HepG2 (cell line): Measurements from ENCODE around the gene PCDHB7.

ENCODE experiments used
- HDAC6 ChIP-seq: fragments of 200-600 bp; sonication (generic); IDR thresholded peaks from 2 replicates; pipeline ENCODE4 v1.7.0; 2017; ENCODE audit warnings: mild to moderate bottlenecking, antibody characterized with exemption, low read length, low read depth
- IKZF4 ChIP-seq: sonication (generic); formaldehyde crosslinking; IDR thresholded peaks from 2 replicates; pipeline ENCODE4 v1.5.1; 2020; ENCODE audit warnings: borderline replicate concordance, mild to moderate bottlenecking, low read depth, missing genetic modification reagents; ENCODE audit errors: not compliant biosample characterization
- MTA3 ChIP-seq: sonication (generic); formaldehyde crosslinking; IDR thresholded peaks from 2 replicates; pipeline ENCODE4 v1.4.0; 2020; ENCODE audit warnings: missing genetic modification reagents
- POLR2AphosphoS5 ChIP-seq: IDR thresholded peaks from 2 replicates; pipeline ENCODE4 v1.6.1; 2012; ENCODE audit warnings: low read depth, low read length
- SMYD3 ChIP-seq: sonication (generic); formaldehyde crosslinking; IDR thresholded peaks from 2 replicates; pipeline ENCODE4 v1.8.1; 2023; ENCODE audit warnings: mild to moderate bottlenecking, missing genetic modification reagents
- ZNF709 ChIP-seq: sonication (generic); formaldehyde crosslinking; IDR thresholded peaks from 2 replicates; pipeline ENCODE4 v1.5.0; 2020; ENCODE audit warnings: mild to moderate bottlenecking, missing genetic modification reagents
- ZNF772 ChIP-seq: sonication (generic); formaldehyde crosslinking; IDR thresholded peaks from 2 replicates; pipeline ENCODE4 v1.5.0; 2020; ENCODE audit warnings: mild to moderate bottlenecking, missing genetic modification reagents
- ZSCAN29 ChIP-seq: sonication (generic); formaldehyde crosslinking; conservative IDR thresholded peaks from 2 replicates; pipeline ENCODE4 v1.4.0; 2020; ENCODE audit warnings: mild to moderate bottlenecking, missing genetic modification reagents
- TF ChIP-seq, protein P1 (sequence below): sonication (generic); formaldehyde crosslinking; IDR thresholded peaks from 2 replicates; pipeline ENCODE4 v1.4.0; 2020; ENCODE audit warnings: mild to moderate bottlenecking, missing genetic modification reagents, borderline replicate concordance
- TF ChIP-seq, protein P2 (sequence below): sonication (generic); formaldehyde crosslinking; conservative IDR thresholded peaks from 2 replicates; pipeline ENCODE4 v1.4.0; 2020; ENCODE audit warnings: missing genetic modification reagents
- TF ChIP-seq, protein P3 (sequence below): sonication (generic); formaldehyde crosslinking; IDR thresholded peaks from 2 replicates; pipeline ENCODE4 v1.4.0; 2020; ENCODE audit warnings: low read depth, missing genetic modification reagents
- TF ChIP-seq, protein P4 (sequence below): IDR thresholded peaks from 2 replicates; pipeline ENCODE4 v1.6.1; 2016; ENCODE audit warnings: missing compliant biosample characterization, missing genetic modification reagents, borderline replicate concordance
- TF ChIP-seq, protein P5 (sequence below): IDR thresholded peaks from 2 replicates; pipeline ENCODE4 v1.6.1; 2016
- TF ChIP-seq, protein P6 (sequence below): IDR thresholded peaks from 2 replicates; pipeline ENCODE4 v1.6.1; 2012; ENCODE audit warnings: inconsistent platforms

DNA sequence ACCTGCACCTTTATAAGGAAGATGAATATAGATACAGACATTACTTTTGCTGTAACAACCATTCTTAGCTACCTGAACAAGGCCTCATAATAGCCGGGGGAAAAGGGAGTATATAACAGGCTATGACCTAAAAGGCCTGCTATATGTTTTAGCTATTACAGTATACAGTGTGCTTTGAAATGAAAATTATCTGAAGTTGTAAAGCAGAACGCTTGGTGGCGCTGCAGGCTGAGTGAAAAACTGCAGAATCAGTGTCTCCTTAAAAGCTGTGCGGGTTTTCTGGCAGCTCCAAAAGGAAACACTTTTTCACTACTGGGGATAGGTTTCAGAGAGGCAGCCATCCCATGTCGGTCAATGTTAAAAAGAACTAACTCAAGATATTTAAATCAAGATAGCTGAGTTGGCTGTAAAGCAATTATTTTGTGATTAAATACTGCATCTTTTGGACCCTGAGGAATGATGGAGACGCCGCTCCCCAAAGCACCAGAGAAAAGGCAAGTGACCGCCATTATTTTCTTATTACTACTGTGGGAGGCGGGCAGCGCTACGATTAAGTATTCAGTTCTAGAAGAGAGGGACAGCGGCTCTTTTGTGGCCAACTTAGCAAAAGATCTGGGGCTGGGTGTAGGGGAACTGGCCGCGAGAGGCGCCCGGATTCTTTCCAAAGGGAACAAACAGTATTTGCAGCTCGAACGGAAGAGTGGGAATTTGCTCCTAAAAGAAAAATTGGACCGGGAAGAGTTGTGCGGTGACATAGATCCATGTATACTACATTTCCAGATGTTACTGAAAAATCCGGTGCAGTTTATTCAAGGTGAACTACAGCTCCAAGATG, 16.7 kb upstream of the PCDHB7 start:
- TF ChIP-seq ZNF772 = no peak
- no peak for TF ChIP-seq POLR2AphosphoS5
- no peak for TF ChIP-seq ZNF709 (CRISPR knock-in tag)
- TF ChIP-seq, protein P1, sequence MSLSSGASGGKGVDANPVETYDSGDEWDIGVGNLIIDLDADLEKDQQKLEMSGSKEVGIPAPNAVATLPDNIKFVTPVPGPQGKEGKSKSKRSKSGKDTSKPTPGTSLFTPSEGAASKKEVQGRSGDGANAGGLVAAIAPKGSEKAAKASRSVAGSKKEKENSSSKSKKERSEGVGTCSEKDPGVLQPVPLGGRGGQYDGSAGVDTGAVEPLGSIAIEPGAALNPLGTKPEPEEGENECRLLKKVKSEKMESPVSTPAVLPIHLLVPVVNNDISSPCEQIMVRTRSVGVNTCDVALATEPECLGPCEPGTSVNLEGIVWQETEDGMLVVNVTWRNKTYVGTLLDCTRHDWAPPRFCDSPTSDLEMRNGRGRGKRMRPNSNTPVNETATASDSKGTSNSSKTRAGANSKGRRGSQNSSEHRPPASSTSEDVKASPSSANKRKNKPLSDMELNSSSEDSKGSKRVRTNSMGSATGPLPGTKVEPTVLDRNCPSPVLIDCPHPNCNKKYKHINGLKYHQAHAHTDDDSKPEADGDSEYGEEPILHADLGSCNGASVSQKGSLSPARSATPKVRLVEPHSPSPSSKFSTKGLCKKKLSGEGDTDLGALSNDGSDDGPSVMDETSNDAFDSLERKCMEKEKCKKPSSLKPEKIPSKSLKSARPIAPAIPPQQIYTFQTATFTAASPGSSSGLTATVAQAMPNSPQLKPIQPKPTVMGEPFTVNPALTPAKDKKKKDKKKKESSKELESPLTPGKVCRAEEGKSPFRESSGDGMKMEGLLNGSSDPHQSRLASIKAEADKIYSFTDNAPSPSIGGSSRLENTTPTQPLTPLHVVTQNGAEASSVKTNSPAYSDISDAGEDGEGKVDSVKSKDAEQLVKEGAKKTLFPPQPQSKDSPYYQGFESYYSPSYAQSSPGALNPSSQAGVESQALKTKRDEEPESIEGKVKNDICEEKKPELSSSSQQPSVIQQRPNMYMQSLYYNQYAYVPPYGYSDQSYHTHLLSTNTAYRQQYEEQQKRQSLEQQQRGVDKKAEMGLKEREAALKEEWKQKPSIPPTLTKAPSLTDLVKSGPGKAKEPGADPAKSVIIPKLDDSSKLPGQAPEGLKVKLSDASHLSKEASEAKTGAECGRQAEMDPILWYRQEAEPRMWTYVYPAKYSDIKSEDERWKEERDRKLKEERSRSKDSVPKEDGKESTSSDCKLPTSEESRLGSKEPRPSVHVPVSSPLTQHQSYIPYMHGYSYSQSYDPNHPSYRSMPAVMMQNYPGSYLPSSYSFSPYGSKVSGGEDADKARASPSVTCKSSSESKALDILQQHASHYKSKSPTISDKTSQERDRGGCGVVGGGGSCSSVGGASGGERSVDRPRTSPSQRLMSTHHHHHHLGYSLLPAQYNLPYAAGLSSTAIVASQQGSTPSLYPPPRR = no peak
- no peak for TF ChIP-seq HDAC6
- no peak for TF ChIP-seq IKZF4
- TF ChIP-seq, protein P2, sequence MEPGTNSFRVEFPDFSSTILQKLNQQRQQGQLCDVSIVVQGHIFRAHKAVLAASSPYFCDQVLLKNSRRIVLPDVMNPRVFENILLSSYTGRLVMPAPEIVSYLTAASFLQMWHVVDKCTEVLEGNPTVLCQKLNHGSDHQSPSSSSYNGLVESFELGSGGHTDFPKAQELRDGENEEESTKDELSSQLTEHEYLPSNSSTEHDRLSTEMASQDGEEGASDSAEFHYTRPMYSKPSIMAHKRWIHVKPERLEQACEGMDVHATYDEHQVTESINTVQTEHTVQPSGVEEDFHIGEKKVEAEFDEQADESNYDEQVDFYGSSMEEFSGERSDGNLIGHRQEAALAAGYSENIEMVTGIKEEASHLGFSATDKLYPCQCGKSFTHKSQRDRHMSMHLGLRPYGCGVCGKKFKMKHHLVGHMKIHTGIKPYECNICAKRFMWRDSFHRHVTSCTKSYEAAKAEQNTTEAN (CRISPR knock-in tag) = no peak
- no peak for TF ChIP-seq ZSCAN29
- TF ChIP-seq SMYD3 (CRISPR knock-in tag) = no peak
- TF ChIP-seq, protein P3, sequence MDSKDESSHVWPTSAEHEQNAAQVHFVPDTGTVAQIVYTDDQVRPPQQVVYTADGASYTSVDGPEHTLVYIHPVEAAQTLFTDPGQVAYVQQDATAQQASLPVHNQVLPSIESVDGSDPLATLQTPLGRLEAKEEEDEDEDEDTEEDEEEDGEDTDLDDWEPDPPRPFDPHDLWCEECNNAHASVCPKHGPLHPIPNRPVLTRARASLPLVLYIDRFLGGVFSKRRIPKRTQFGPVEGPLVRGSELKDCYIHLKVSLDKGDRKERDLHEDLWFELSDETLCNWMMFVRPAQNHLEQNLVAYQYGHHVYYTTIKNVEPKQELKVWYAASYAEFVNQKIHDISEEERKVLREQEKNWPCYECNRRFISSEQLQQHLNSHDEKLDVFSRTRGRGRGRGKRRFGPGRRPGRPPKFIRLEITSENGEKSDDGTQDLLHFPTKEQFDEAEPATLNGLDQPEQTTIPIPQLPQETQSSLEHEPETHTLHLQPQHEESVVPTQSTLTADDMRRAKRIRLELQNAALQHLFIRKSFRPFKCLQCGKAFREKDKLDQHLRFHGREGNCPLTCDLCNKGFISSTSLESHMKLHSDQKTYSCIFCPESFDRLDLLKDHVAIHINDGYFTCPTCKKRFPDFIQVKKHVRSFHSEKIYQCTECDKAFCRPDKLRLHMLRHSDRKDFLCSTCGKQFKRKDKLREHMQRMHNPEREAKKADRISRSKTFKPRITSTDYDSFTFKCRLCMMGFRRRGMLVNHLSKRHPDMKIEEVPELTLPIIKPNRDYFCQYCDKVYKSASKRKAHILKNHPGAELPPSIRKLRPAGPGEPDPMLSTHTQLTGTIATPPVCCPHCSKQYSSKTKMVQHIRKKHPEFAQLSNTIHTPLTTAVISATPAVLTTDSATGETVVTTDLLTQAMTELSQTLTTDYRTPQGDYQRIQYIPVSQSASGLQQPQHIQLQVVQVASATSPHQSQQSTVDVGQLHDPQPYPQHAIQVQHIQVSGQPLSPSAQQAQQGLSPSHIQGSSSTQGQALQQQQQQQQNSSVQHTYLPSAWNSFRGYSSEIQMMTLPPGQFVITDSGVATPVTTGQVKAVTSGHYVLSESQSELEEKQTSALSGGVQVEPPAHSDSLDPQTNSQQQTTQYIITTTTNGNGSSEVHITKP (CRISPR knock-in tag) = no peak
- TF ChIP-seq, protein P4, sequence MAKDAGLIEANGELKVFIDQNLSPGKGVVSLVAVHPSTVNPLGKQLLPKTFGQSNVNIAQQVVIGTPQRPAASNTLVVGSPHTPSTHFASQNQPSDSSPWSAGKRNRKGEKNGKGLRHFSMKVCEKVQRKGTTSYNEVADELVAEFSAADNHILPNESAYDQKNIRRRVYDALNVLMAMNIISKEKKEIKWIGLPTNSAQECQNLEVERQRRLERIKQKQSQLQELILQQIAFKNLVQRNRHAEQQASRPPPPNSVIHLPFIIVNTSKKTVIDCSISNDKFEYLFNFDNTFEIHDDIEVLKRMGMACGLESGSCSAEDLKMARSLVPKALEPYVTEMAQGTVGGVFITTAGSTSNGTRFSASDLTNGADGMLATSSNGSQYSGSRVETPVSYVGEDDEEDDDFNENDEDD (CRISPR knock-in tag) = no peak
- TF ChIP-seq MTA3 (CRISPR knock-in tag) = no peak
- TF ChIP-seq, protein P5, sequence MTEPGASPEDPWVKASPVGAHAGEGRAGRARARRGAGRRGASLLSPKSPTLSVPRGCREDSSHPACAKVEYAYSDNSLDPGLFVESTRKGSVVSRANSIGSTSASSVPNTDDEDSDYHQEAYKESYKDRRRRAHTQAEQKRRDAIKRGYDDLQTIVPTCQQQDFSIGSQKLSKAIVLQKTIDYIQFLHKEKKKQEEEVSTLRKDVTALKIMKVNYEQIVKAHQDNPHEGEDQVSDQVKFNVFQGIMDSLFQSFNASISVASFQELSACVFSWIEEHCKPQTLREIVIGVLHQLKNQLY (CRISPR knock-in tag) = no peak
- TF ChIP-seq, protein P6, sequence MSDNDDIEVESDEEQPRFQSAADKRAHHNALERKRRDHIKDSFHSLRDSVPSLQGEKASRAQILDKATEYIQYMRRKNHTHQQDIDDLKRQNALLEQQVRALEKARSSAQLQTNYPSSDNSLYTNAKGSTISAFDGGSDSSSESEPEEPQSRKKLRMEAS = no peak
